Brain microvascular endothelial cell (primary cell): ENCODE measurements around the gene CDK14.
A peak's percentile ranks its signal among the peaks of the same experiment; 100 is the strongest.

Source experiments
- DNase-seq: peaks from one replicate; pipeline ENCODE4 v3.0.0-alpha.2; 2020
- H3K27ac ChIP-seq: fragments of 250-450 bp; sonication (Bioruptor Pico); 2 replicates; pipeline ENCODE4 v1.5.1; 2020; ENCODE audit warnings: mild to moderate bottlenecking, moderate library complexity
- H3K27me3 ChIP-seq: fragments of 250-450 bp; sonication (Bioruptor Pico); replicated peaks from 2 replicates; pipeline ENCODE4 v1.5.1; 2020; ENCODE audit warnings: mild to moderate bottlenecking
- H3K36me3 ChIP-seq: fragments of 250-450 bp; sonication (Bioruptor Pico); replicated peaks from 2 replicates; pipeline ENCODE4 v1.5.1; 2020; ENCODE audit warnings: mild to moderate bottlenecking
- H3K4me3 ChIP-seq: 2 replicates; pipeline ENCODE4 v1.5.1; 2011; ENCODE audit warnings: low read depth, mild to moderate bottlenecking, control low read depth, low read length, moderate library complexity
- CTCF ChIP-seq: IDR thresholded peaks from 2 replicates; pipeline ENCODE4 v1.5.1; 2011; ENCODE audit warnings: low read depth, mild to moderate bottlenecking, moderate library complexity, low read length, control low read depth, inconsistent platforms; ENCODE audit errors: missing control alignments
- in situ Hi-C: cut with HindIII; loops from 2 replicates; pipeline ENCODE4 v1.10.0; 2017; ENCODE audit warnings: low sequenced_read_pairs, low pct_ligation_motif_present

Gene CDK14

DNA sequence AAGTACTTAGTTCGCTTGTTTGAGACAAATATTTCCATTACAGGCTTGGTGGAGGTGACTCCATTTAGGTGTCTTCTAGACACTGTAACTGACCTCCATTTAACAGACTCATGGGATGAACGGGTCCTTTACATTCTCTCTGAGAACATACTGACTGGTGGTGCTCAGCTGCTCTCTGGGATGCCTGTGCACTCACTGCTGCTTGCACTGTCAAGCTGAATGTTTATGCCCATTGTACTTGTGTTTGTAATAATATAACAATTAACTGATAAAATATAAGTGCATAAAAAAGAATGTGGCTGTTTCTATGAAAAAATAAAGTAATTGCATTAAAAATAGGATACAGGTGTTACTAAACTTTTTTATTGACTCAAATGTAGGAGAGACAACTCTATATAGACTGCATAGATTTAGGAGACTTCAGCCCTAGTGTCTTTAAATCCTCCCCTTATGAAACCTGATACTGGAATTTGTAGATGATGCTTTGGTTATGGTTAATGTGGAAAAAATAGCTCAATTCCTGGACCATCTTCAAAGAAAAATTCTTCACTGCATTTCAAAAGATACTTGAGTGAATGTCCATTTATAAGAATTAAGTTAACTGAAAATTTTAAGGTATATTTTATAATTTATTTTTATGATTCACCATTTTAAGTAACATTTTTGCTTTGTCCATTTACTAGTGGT lies 85.4 kb downstream of the CDK14 start:
- no peak overlapping the region for H3K27ac ChIP-seq
- TF ChIP-seq CTCF, result no peak
- H3K4me3 ChIP-seq, result no peak overlapping the region
- no peak for DNase-seq
- in situ Hi-C loops, result no loop called here
- H3K27me3 ChIP-seq, result no peaks in the 10 kb centered on the region
- no peaks in the 10 kb centered on the region for H3K36me3 ChIP-seq

GRCh38 chr7:90686146-90686545 lies 90.0 kb downstream of the CDK14 start:
- TF ChIP-seq CTCF, result no peak
- in situ Hi-C loops, result no loop called here
- Histone ChIP-seq H3K4me3 (no peak overlapping the region), H3K27ac (no peak overlapping the region), H3K36me3 (no peaks in the 10 kb centered on the region), H3K27me3 (no peaks in the 10 kb centered on the region)
- DNase-seq, result no peak

DNA sequence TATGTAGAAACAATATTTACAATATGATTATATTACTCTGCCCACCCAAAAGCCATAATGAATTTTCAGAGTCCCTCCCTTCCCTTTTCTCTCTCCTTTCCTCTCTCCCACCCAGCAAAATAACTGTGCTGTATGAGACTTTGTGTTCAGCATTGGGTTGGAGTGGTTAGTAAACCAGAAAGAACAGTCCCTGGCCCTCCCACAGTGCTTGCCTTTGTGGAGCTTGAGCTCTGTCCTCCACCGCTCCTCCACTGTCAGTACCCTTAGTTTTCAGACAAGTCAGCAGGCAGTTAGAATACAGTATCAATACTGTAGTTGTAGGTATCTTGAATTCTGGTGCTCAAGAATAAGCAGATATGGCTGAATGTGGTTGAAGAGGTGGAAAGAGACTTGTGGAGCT lies 92.7 kb downstream of the CDK14 start:
- in situ Hi-C loops, result no loop called here
- Histone ChIP-seq H3K27me3 (no peaks in the 10 kb centered on the region), H3K4me3 (no peak overlapping the region), H3K36me3 (no peaks in the 10 kb centered on the region), H3K27ac (no peak overlapping the region)
- TF ChIP-seq CTCF, result no peak
- DNase-seq, result no peak

- no peak for DNase-seq
- Histone ChIP-seq H3K4me3 (no peak overlapping the region), H3K27me3 (no peaks in the 10 kb centered on the region), H3K36me3 (no peaks in the 10 kb centered on the region), H3K27ac (no peak overlapping the region)
- no peak for TF ChIP-seq CTCF
- in situ Hi-C loops, result no loop called here
Observed at GRCh38 chr7:90689260-90689659, 93.1 kb downstream of the CDK14 start.

DNA sequence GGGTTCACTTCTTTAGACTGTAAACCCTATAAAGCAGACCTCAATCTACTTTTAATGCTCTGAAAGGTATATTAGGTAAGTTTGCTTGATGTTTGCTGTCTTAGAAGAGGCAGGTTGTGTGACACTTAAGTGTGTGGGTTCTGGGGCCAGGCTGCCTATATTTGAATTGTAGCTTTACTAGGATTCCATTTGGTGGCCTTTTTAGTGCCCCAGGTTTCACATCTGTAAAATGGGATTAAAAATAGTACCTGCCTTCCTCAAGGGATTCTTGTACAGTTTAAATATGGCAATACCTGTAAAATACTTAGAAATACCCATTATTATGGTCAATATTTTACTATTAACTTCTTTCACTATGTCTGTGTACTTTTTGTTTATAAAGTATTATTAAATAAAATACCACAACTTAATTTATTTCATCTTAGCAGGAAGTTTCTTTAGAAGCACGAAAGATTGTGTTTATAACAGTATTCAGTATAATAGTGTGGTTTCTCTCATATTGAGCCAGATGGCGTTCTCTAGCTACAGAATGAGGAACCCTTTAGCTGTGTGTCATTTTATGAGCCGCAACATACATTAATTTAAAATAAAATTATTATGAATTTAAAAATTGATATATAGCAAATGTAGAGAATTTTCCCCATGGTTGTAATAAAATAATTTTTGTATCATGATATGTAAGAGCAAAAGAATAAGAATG lies 94.2 kb downstream of the CDK14 start:
- no peak for TF ChIP-seq CTCF
- H3K27me3 ChIP-seq, result no peaks in the 10 kb centered on the region
- H3K36me3 ChIP-seq, result no peaks in the 10 kb centered on the region
- no peak for DNase-seq
- in situ Hi-C loops, result no loop called here
- H3K27ac ChIP-seq, result no peak overlapping the region
- no peak overlapping the region for H3K4me3 ChIP-seq

DNA sequence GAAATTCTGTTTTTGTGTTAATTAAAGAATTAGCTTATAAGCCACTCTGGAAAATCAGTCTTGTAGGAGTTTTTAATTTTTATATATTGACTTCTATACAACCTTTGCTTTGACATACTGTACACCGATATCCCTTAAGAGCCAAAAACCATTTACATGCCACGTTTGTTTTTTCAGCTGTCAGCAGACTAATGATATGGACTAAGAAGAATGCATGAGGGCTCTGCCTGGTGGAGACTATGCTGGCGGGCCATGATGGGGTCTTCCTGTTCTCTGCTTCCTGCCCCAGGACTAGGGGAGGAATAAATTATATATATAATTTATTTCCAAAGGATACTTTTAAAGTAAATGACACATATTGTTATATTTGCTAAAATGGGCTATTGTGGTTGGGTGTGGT lies 96.3 kb downstream of the CDK14 start:
- TF ChIP-seq CTCF, result no peak
- Histone ChIP-seq H3K27me3 (no peaks in the 10 kb centered on the region), H3K4me3 (no peak overlapping the region), H3K27ac (peak overlapping the region; percentile 49), H3K36me3 (no peaks in the 10 kb centered on the region)
- DNase-seq, result peak; percentile 41
- in situ Hi-C loops, result no loop called here
